GM23248 (cell line): ENCODE results near the gene CDC23. TPM values are rescaled to one million over a fixed set of nuclear protein-coding genes. Genes with fewer than 3 reads are reported as not detected.
"Not testable (repeated sequence)": the region's sequence is repeated elsewhere in the genome, so short reads cannot be mapped to it uniquely, and the experiment has no call there.

Experiments
- DNase-seq: peaks from one replicate; pipeline ENCODE4 v3.0.0-alpha.2; 2015
- H2AFZ ChIP-seq: fragments of 200-600 bp; sonication (generic); 2 replicates; pipeline ENCODE4 v1.6.1; 2016; ENCODE audit warnings: antibody characterized with exemption
- H3F3A ChIP-seq: fragments of 200-600 bp; sonication (generic); 2 replicates; pipeline ENCODE4 v1.6.1; 2016; ENCODE audit warnings: mild to moderate bottlenecking, antibody characterized with exemption, mixed run types; ENCODE audit not compliant: insufficient read depth
- H3K27ac ChIP-seq: fragments of 200-600 bp; sonication (generic); 2 replicates; pipeline ENCODE4 v1.5.1; 2016; ENCODE audit warnings: mild to moderate bottlenecking
- H3K27me3 ChIP-seq: fragments of 200-600 bp; sonication (generic); replicated peaks from 2 replicates; pipeline ENCODE4 v1.6.1; 2016; ENCODE audit warnings: mild to moderate bottlenecking; ENCODE audit not compliant: insufficient read depth
- H3K36me3 ChIP-seq: fragments of 200-600 bp; sonication (generic); 2 replicates; pipeline ENCODE4 v1.6.1; 2016; ENCODE audit warnings: low read depth, mild to moderate bottlenecking
- H3K4me1 ChIP-seq: fragments of 200-600 bp; sonication (generic); 2 replicates; pipeline ENCODE4 v1.6.1; 2016; ENCODE audit warnings: mild to moderate bottlenecking; ENCODE audit not compliant: insufficient read depth
- H3K4me2 ChIP-seq: fragments of 200-600 bp; sonication (generic); one replicate; pipeline ENCODE4 v1.6.1; 2016; ENCODE audit warnings: mild to moderate bottlenecking; ENCODE audit not compliant: unreplicated experiment
- H3K4me3 ChIP-seq: fragments of 200-600 bp; sonication (generic); 2 replicates; pipeline ENCODE4 v1.5.1; 2016; ENCODE audit warnings: mild to moderate bottlenecking
- H3K79me2 ChIP-seq: fragments of 200-600 bp; sonication (generic); 2 replicates; pipeline ENCODE4 v1.6.1; 2016; ENCODE audit warnings: mild to moderate bottlenecking; ENCODE audit not compliant: insufficient read depth
- H3K9ac ChIP-seq: fragments of 200-600 bp; sonication (generic); 2 replicates; pipeline ENCODE4 v1.6.1; 2016; ENCODE audit warnings: mild to moderate bottlenecking
- H3K9me2 ChIP-seq: fragments of 200-600 bp; sonication (generic); 2 replicates; pipeline ENCODE4 v1.6.1; 2016; ENCODE audit warnings: mixed run types, mild to moderate bottlenecking, moderate library complexity; ENCODE audit not compliant: insufficient read depth
- H3K9me3 ChIP-seq: fragments of 200-600 bp; sonication (generic); one replicate; pipeline ENCODE4 v1.6.1; 2017; ENCODE audit warnings: low read depth
- H4K20me1 ChIP-seq: fragments of 200-600 bp; sonication (generic); 2 replicates; pipeline ENCODE4 v1.6.0; 2016; ENCODE audit not compliant: insufficient read depth
- EZH2 ChIP-seq: fragments of 200-600 bp; sonication (generic); IDR thresholded peaks from 2 replicates; pipeline ENCODE4 v1.6.1; 2018; ENCODE audit warnings: antibody characterized with exemption, mild to moderate bottlenecking; ENCODE audit not compliant: insufficient read depth, poor library complexity, severe bottlenecking
- EZH2phosphoT487 ChIP-seq: fragments of 200-600 bp; sonication (generic); IDR thresholded peaks from 2 replicates; pipeline ENCODE4 v1.6.1; 2018; ENCODE audit warnings: antibody characterized with exemption, moderate library complexity, mild to moderate bottlenecking, low read depth; ENCODE audit not compliant: insufficient read depth
- WGBS, 2 experiments: methylation state at CpG; one replicate each; pipeline ENCODE4 v1.1.6; 2015 to 2017; ENCODE audit warnings: low lambda C conversion rate in 2 of 2, low coverage in 1 of 2; ENCODE audit errors: missing lambda C conversion rate in 2 of 2; 5-methylcytosine and 5-hydroxymethylcytosine counted together
- in situ Hi-C: fragments of 300-500 bp; cut with MboI; formaldehyde crosslinking; loops from 2 replicates; pipeline ENCODE4 v1.15.0; 2020
- polyA plus RNA-seq: library from polyadenylated mRNA; unstranded; fragments of >200 nt; fragmentation: Nextera tagmentation; extraction: Ambion mirVana; gene quantifications from 2 replicates; pipeline ENCODE4 v1.2.1, GENCODE V29; 2016
- total RNA-seq: library from RNA; depleted of rRNA; stranded (reverse); fragments of >200 nt; shearing (Covaris generic); gene quantifications from 2 replicates; pipeline ENCODE4 v1.2.3, GENCODE V29; 2014

The CDC23 gene
- total and polyA plus RNA-seq, 2 experiments from 2014 or later = 30.5 to 32.5 TPM

DNA sequence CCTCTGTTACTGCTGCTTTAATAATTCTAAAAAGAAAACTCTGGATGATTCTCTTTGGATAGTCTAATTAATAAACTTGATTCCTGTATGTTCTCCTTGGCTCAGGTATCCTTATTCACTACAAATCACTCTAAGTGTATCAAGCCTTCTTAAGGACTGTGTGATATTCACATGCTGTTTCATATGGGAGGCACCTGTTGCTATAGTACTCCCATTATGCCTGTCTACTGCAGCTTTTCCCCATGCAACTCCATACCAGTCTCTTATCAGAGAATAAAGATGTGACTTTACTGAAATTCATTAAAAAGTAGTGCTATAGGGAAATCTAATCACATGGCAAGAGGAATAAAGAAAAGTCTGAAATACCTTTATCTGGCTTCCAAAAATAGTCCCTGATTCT lies 49.4 kb downstream of the CDC23 start:
- no peaks in the 10 kb centered on the region for H3K9me3 ChIP-seq
- no peak overlapping the region for H2AFZ ChIP-seq
- H3K4me1 ChIP-seq = no peaks in the 10 kb centered on the region
- in situ Hi-C loops = no loop called here
- H3K9ac ChIP-seq = no peak overlapping the region
- H3F3A ChIP-seq = peaks cover 4% of the 10 kb centered on the region; the same call in 1 of the 2 replicates
- H4K20me1 ChIP-seq = no peaks in the 10 kb centered on the region
- no peak for DNase-seq
- no peak overlapping the region for H3K4me3 ChIP-seq
- no peaks in the 10 kb centered on the region for H3K27me3 ChIP-seq
- H3K36me3 ChIP-seq = peaks cover 89% of the 10 kb centered on the region
- no peak overlapping the region for H3K4me2 ChIP-seq
- H3K27ac ChIP-seq = no peak overlapping the region
- TF ChIP-seq EZH2 (no peak), EZH2phosphoT487 (no peak)
- no peaks in the 10 kb centered on the region for H3K9me2 ChIP-seq
- no peaks in the 10 kb centered on the region for H3K79me2 ChIP-seq

DNA sequence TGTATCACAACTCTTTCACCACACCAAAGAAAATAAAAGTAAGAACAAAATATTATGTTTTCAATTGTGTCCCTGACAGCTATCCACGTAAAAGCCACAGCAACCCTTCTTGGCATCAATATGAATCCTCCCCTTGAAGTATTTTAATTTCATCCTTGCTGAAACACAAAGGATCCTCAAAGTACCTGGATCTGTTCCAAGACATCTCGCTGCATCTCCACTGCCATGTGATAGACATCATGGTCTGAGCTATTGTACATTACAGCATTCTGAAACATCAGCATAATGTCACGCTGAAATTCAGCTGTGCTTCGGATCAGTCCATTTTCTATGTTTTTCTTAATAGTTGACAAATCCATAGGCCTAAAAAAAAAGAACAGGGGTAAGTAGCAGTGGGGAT lies 52.4 kb downstream of the CDC23 start:
- peaks cover 72% of the 10 kb centered on the region for H3K36me3 ChIP-seq
- H3K4me2 ChIP-seq = no peak overlapping the region
- H3K9me2 ChIP-seq = no peaks in the 10 kb centered on the region
- H3K9ac ChIP-seq = no peak overlapping the region
- H2AFZ ChIP-seq = no peak overlapping the region
- H3K79me2 ChIP-seq = no peaks in the 10 kb centered on the region
- no peak overlapping the region for H3K27ac ChIP-seq
- H3K27me3 ChIP-seq = no peaks in the 10 kb centered on the region
- in situ Hi-C loops = no loop called here
- TF ChIP-seq EZH2 (no peak), EZH2phosphoT487 (no peak)
- H3K9me3 ChIP-seq = no peaks in the 10 kb centered on the region
- WGBS, 2 experiments = 79 to 85% methylated on average over 4 of the region's 4 CpGs
- H3F3A ChIP-seq = peaks cover 4% of the 10 kb centered on the region; the same call in 1 of the 2 replicates
- H4K20me1 ChIP-seq = no peaks in the 10 kb centered on the region
- no peak for DNase-seq
- H3K4me3 ChIP-seq = no peak overlapping the region
- H3K4me1 ChIP-seq = no peaks in the 10 kb centered on the region

DNA sequence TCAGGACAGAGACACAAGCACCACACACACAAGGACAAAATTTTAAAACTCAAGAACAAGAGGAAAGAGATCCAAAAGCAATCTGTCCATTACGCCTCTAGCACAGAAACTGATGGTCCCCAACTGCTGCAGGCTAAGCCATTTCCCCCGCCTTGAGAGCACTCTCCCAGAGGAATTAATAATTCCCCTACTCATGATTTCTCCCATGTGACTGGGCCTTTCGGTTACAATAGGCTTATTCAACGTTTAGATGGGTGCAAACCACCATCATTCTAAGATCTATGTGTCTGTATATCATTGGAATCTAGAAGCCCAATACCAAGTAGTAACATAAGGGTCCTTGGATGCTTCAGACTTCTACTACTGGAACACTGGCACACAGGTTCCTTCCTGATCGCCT lies 53.5 kb downstream of the CDC23 start:
- Histone ChIP-seq H3K9ac (no peak overlapping the region), H3K79me2 (no peaks in the 10 kb centered on the region), H3K4me1 (no peaks in the 10 kb centered on the region), H3K9me3 (no peaks in the 10 kb centered on the region), H4K20me1 (no peaks in the 10 kb centered on the region), H3K27ac (no peak overlapping the region), H3K27me3 (no peaks in the 10 kb centered on the region), H3K4me2 (no peak overlapping the region), H3F3A (peaks cover 4% of the 10 kb centered on the region; the same call in 1 of the 2 replicates), H3K9me2 (no peaks in the 10 kb centered on the region), H3K36me3 (peaks cover 64% of the 10 kb centered on the region), H3K4me3 (no peak overlapping the region), H2AFZ (no peak overlapping the region)
- no peak for DNase-seq
- 78 to 82% methylated on average over 4 to 5 of the region's 5 CpGs for WGBS, 2 experiments
- in situ Hi-C loops = no loop called here
- TF ChIP-seq EZH2phosphoT487 (no peak), EZH2 (no peak)

DNA sequence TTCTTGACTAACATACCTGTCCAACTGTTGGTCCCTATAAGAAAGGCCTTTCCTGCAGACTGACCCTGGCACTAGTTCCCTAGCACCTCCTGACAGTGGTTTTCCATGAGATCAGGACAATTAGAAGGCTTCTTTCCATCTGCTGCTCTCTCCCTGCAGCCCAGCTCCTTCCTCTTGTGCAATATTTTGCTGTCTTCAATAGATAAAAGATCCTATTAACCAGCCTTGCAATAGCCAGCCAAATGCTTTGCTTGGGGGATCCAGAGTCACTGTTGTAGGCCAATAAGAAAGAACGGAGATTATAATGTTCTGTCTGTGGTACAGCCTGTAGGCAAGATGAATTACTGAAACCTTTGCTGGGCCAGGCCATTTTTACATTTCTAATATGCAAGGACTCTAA lies 55.5 kb downstream of the CDC23 start:
- no peak for DNase-seq
- WGBS, 2 experiments = 25 to 36% methylated on average over 1 of the region's 1 CpG
- in situ Hi-C loops = no loop called here

DNA sequence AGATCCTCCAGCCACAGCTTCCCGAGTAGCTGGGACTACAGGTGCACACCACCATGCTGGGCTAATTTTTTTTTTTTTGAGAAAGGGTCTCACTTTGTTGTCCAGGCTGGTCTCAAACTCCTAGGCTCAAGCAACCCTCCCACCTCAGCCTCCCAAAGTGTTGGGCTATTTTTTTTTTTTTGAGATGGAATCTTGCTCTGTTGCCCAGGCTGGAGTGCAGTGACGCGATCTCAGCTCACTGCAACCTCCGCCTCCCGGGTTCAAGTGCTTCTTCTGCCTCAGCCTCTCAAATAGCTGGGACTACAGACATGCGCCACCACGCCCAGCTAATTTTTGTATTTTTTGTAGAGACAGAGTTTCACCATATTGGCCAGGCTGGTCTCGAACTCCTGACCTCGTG lies 57.1 kb downstream of the CDC23 start:
- in situ Hi-C loops, H3K79me2 ChIP-seq, H4K20me1 ChIP-seq, DNase-seq, H2AFZ ChIP-seq, H3K27ac ChIP-seq, H3K9me2 ChIP-seq, H3K4me1 ChIP-seq, H3K4me2 ChIP-seq, H3K4me3 ChIP-seq, H3K9me3 ChIP-seq, H3K27me3 ChIP-seq, H3K9ac ChIP-seq: not testable (repeated sequence)
- Histone ChIP-seq H3F3A (peaks cover 17% of the 10 kb centered on the region; the same call in 1 of the 2 replicates), H3K36me3 (peaks cover 29% of the 10 kb centered on the region)
- WGBS, 2 experiments = 97 to 98% methylated on average over 9 of the region's 9 CpGs

More for the DNA sequence above, 55.5 kb downstream of the CDC23 start:
- H2AFZ ChIP-seq = no peak overlapping the region
- no peak overlapping the region for H3K4me3 ChIP-seq
- H3K79me2 ChIP-seq = no peaks in the 10 kb centered on the region
- H3F3A ChIP-seq = peaks cover 13% of the 10 kb centered on the region; the same call in 1 of the 2 replicates
- H3K27me3 ChIP-seq = no peaks in the 10 kb centered on the region
- no peak overlapping the region for H3K9ac ChIP-seq
- H3K9me2 ChIP-seq = no peaks in the 10 kb centered on the region
- H3K9me3 ChIP-seq = no peaks in the 10 kb centered on the region
- H4K20me1 ChIP-seq = no peaks in the 10 kb centered on the region
- TF ChIP-seq EZH2phosphoT487 (no peak), EZH2 (no peak)
- no peak overlapping the region for H3K27ac ChIP-seq
- peaks cover 43% of the 10 kb centered on the region for H3K36me3 ChIP-seq
- no peaks in the 10 kb centered on the region for H3K4me1 ChIP-seq
- no peak overlapping the region for H3K4me2 ChIP-seq
